HG03039 (cell line): Measurements from ENCODE around the gene ALG10B.

Experiments
- ATAC-seq: cut with Tn5 transposase; IDR thresholded peaks from one replicate; pipeline ENCODE4 v1.9.1; 2021; ENCODE audit warnings: mild to moderate bottlenecking, moderate library complexity; ENCODE audit not compliant: unreplicated experiment

ALG10B gene

DNA sequence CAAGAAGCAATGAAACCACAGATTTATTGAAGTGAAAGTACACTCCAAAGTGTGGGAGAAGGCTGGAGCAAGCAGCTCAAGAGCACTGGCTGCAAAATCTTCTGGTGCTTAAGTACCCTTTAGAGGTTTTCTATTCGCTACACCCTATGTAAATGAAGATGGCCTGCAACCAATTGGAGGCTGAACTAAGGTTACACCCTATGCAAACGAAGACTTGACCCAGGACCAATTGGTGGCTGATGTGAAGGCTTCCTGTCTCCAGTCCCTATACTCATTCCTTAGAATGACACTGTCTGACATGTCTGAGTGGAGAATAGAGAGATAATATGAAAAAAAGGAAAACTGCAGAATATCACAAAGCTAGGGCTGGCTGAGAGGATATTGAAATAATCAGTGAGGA, 57.2 kb downstream of the ALG10B start:
- no peak for ATAC-seq

- ATAC-seq, result no peak
Observed at GRCh38 chr12:38374751-38375150, 58.2 kb downstream of the ALG10B start.
